K562 (cell line): ENCODE results near the gene IRF5. TPM values are rescaled to one million over a fixed set of nuclear protein-coding genes. Genes with fewer than 3 reads are reported as not detected.

ENCODE experiments used
- ATAC-seq: fragments of 200-7000 bp; cut with Tn5 transposase; 3 replicates; pipeline ENCODE4 v1.9.1; 2020; ENCODE audit warnings: moderate library complexity
- BruUV-seq: library from RNA; stranded (reverse); fragments of 400-500 nt; replicated peaks from 2 replicates; lab custom pipeline; 2021; lab: Mats Ljungman, UMichigan
- CTCF ChIA-PET: fragments of 300-600 bp; formaldehyde crosslinking; extraction: SDS; loops from one replicate; lab custom pipeline; 2021; ENCODE audit warnings: low intra/inter-chr PET ratio; lab: Yijun Ruan, JAX
- POLR2A ChIA-PET: fragments of 300-600, 350-650 bp; sonication (Branson Sonifier 250); formaldehyde crosslinking; extraction: SDS; loops from one replicate; lab custom pipeline; 2021; ENCODE audit warnings: antibody characterized with exemption, inconsistent platforms; lab: Yijun Ruan, JAX
- DNase-seq, 4 experiments: peaks; one replicate each; pipeline versions ENCODE4 v3.0.0 to v3.0.0-alpha.2; 2011 to 2018; ENCODE audit warnings: low spot score in 3 of 4, mixed read lengths in 3 of 4; ENCODE audit errors: extremely low read depth in 1 of 4
- FAIRE-seq: peaks from 2 replicates; lab custom pipeline; 2011; peaks lifted over from hg19 to GRCh38; lab: Jason Lieb, UNC
- H2AFZ ChIP-seq: 2 replicates; pipeline ENCODE4 v1.6.0; 2011; ENCODE audit warnings: low read depth, low read length, control low read depth, inconsistent platforms
- H3K27ac ChIP-seq: fragments of 200-600 bp; 3 replicates; pipeline ENCODE4 v1.8.0; 2011; ENCODE audit warnings: low read depth, mild to moderate bottlenecking, control low read depth, inconsistent platforms, low read length, moderate library complexity, mixed read lengths; ENCODE audit errors: extremely low read depth
- H3K27me3 ChIP-seq, 2 experiments: fragments of 300-600 bp in 1 of 2; 2 replicates in 1 of 2; 3 replicates in 1 of 2; pipeline versions ENCODE4 v1.6.0 to v1.8.0; 2011; ENCODE audit warnings: inconsistent platforms in 2 of 2, low read length in 2 of 2, mild to moderate bottlenecking in 1 of 2, mixed read lengths in 1 of 2, moderate library complexity in 1 of 2; ENCODE audit not compliant: control insufficient read depth in 2 of 2, insufficient read depth in 2 of 2
- H3K36me3 ChIP-seq: fragments of 300-600 bp; 3 replicates; pipeline ENCODE4 v1.8.0; 2011; ENCODE audit warnings: mild to moderate bottlenecking, low read length, inconsistent platforms; ENCODE audit not compliant: control insufficient read depth, insufficient read depth
- H3K4me1 ChIP-seq, 2 experiments: fragments of 200-600 bp in 1 of 2; replicated peaks in 1 of 2; 2 replicates in 1 of 2; 3 replicates in 1 of 2; pipeline versions ENCODE4 v1.5.1 to v1.8.0; 2011; ENCODE audit warnings: inconsistent platforms in 2 of 2, low read length in 2 of 2, mild to moderate bottlenecking in 1 of 2, mixed read lengths in 1 of 2, moderate library complexity in 1 of 2; ENCODE audit not compliant: control insufficient read depth in 2 of 2, insufficient read depth in 2 of 2
- H3K4me2 ChIP-seq: 2 replicates; pipeline ENCODE4 v1.6.1; 2011; ENCODE audit warnings: low read length, control low read depth, inconsistent platforms, mixed read lengths; ENCODE audit not compliant: insufficient read depth
- H3K4me3 ChIP-seq: fragments of 200-600 bp; sonication (generic), shearing (Covaris generic); 2 replicates; pipeline ENCODE4 v1.5.1; 2016; ENCODE audit warnings: control low read depth, inconsistent platforms
- H3K79me2 ChIP-seq: fragments of 200-600 bp; 3 replicates; pipeline ENCODE4 v1.8.0; 2011; ENCODE audit warnings: low read length, inconsistent platforms; ENCODE audit not compliant: control insufficient read depth, insufficient read depth
- H3K9ac ChIP-seq, 2 experiments: 2 replicates each; pipeline versions ENCODE4 v1.6.0 to v1.6.1; 2011; ENCODE audit warnings: low read depth in 2 of 2, low read length in 2 of 2, control low read depth in 1 of 2, inconsistent platforms in 1 of 2, mild to moderate bottlenecking in 1 of 2, mixed read lengths in 1 of 2; ENCODE audit not compliant: insufficient read depth in 1 of 2
- H3K9me1 ChIP-seq: one replicate; pipeline ENCODE4 v1.6.0; 2011; ENCODE audit warnings: inconsistent platforms, mild to moderate bottlenecking, low read length, moderate library complexity; ENCODE audit not compliant: control insufficient read depth, insufficient read depth
- H3K9me3 ChIP-seq: replicated peaks from 2 replicates; pipeline ENCODE4 v1.5.1; 2011; ENCODE audit warnings: low read depth, low read length, inconsistent platforms; ENCODE audit not compliant: control insufficient read depth, insufficient read depth
- H4K20me1 ChIP-seq: replicated peaks from 2 replicates; pipeline ENCODE4 v1.6.1; 2011; ENCODE audit warnings: low read length, inconsistent platforms, mixed read lengths; ENCODE audit not compliant: control insufficient read depth, insufficient read depth
- MCM3 ChIP-seq: fragments of 450-650 bp; IDR thresholded peaks from 2 replicates; pipeline ENCODE4 v1.6.1; 2016
- TAL1 ChIP-seq: fragments of 450-650 bp; IDR thresholded peaks from 2 replicates; pipeline ENCODE4 v1.6.1; 2016; ENCODE audit warnings: mild to moderate bottlenecking
- WGBS: fragments of 100-300 bp; shearing (Covaris generic); methylation state at CpG from one replicate; pipeline ENCODE4 v1.1.6; 2016; ENCODE audit warnings: low coverage, mixed read lengths; ENCODE audit not compliant: insufficient coverage; ENCODE audit errors: missing lambda C conversion rate; 5-methylcytosine and 5-hydroxymethylcytosine counted together
- in situ Hi-C: fragments of 300-500 bp; cut with MboI; formaldehyde crosslinking; loops from 4 replicates; pipeline ENCODE4 v1.15.0; 2018; ENCODE audit warnings: inconsistent platforms, mixed read lengths
- intact Hi-C: fragments of 100-400 bp; cut with micrococcal nuclease; formaldehyde crosslinking; loops from 2 replicates; pipeline ENCODE4 v1.14.2; 2022
- polyA plus RNA-seq, 8 experiments: library from polyadenylated mRNA; depleted of rRNA in 4 of 8; stranded (reverse) in 5 of 8; unstranded in 3 of 8; fragments of >200 nt; fragmentation: Nextera tagmentation in 2 of 8; fragmentation: Illumina TruSeq in 1 of 8; extraction: Ambion mirVana in 2 of 8; extraction: Trizol in 1 of 8; gene quantifications; 2 replicates each; pipeline versions ENCODE4 v1.2.1 to v1.2.3, GENCODE V29; 2011 to 2014; ENCODE audit warnings: inconsistent platforms in 1 of 8, missing spikeins in 1 of 8
- total RNA-seq, 7 experiments: library from RNA; depleted of rRNA in 6 of 7; stranded (reverse); fragments of >200 nt in 6 of 7; fragmentation: Illumina TruSeq in 2 of 7; extraction: Trizol in 2 of 7; gene quantifications; 2 replicates each; pipeline versions ENCODE4 v1.2.1 to v1.2.3, GENCODE V29; 2011 to 2021; ENCODE audit warnings: low replicate concordance in 1 of 7
- TF ChIP-seq, protein P1 (sequence below): sonication (generic); formaldehyde crosslinking; IDR thresholded peaks from 2 replicates; pipeline ENCODE4 v1.8.1; 2023; ENCODE audit warnings: mild to moderate bottlenecking, missing genetic modification reagents
- TF ChIP-seq, protein P2 (sequence below): fragments of 450-650 bp; IDR thresholded peaks from 2 replicates; pipeline ENCODE4 v1.6.1; 2016; ENCODE audit warnings: mild to moderate bottlenecking
- TF ChIP-seq, protein P3 (sequence below): sonication (generic); formaldehyde crosslinking; IDR thresholded peaks from 2 replicates; pipeline ENCODE4 v1.8.0; 2022; ENCODE audit warnings: mild to moderate bottlenecking, low read depth, missing genetic modification reagents
- TF ChIP-seq, protein P4 (sequence below): fragments of 450-650 bp; formaldehyde crosslinking; IDR thresholded peaks from 2 replicates; pipeline ENCODE4 v1.4.0; 2022; ENCODE audit warnings: missing genetic modification characterization
- TF ChIP-seq, protein P5 (sequence below): fragments of 250-450 bp; sonication (Bioruptor Pico); IDR thresholded peaks from 2 replicates; pipeline ENCODE4 v1.5.0; 2021; ENCODE audit warnings: mild to moderate bottlenecking, borderline replicate concordance
- TF ChIP-seq, protein P6 (sequence below): fragments of 450-650 bp; IDR thresholded peaks from 2 replicates; pipeline ENCODE4 v1.6.1; 2018; ENCODE audit warnings: mild to moderate bottlenecking, low read depth; ENCODE audit not compliant: partially characterized antibody

The IRF5 gene
- total and polyA plus RNA-seq, 9 of the 15 experiments (the other 6 are each of a cell fraction or from before 2014, with no cell fraction given), result 0.04 TPM; not detected in 8

DNA sequence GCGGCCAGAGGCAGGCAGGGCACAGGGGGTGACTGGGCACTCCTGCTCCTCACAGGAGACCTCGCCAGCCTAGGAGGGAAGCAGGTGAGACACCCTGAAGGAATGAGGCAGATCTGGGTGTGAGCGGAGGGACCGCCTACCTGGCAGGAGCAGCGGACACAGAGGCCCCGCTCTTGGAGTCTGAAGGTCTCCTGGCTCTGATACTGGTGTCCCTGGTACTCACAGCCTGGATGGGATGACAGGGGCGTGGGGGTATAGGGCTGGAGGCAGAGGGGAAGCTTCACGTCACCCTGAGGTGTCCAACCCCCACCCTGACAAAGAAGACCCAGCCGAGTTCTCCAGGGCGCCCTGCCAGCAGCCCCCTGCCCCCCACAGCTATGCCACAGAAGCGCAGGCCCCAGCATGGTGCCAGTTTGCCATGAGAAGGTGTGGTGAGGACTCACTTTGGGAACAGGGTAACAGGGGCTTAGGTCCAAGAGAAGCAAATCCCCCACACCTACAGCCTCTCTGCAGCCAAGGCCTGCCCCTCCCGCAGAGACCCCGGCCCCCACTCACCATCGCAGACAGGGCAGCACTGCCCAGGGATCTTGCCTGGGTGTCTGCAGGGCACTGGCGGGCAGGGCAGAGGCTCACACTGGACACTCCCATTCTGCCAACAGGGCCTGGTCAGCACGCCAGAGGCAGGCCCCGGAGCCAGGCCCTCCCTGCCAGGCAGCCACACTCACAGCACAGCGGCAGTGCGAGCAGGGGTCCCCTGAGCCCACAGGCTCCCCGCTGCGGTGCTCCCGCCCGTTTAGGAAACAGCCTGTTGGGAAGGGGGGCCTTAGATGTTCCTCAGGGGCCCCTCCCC lies 44.3 kb upstream of the IRF5 start:
- no peak overlapping the region for H3K4me2 ChIP-seq
- no peaks in the 10 kb centered on the region for H3K36me3 ChIP-seq
- no peak overlapping the region; a peak in 1 of 4 replicates for H3K9ac ChIP-seq
- no peak for ATAC-seq
- intact Hi-C loops, result no loop called here
- 0 out of 2 replicates have a peak, but pooled peaks cover 4% of the 10 kb centered on the region for H3K9me3 ChIP-seq
- no peak overlapping the region for H2AFZ ChIP-seq
- ChIA-PET POLR2A (interaction anchor here (0.7 kb wide), 1 partner anchor 9 kb away, joined by 3 read pairs; no protein-coding TSS in a partner anchor), CTCF (no interaction called here)
- H4K20me1 ChIP-seq, result no peaks in the 10 kb centered on the region; the same call in 1 of the 2 replicates
- in situ Hi-C loops, result no loop called here
- WGBS, result 37% methylated on average over 23 of the region's 23 CpGs
- H3K79me2 ChIP-seq, result no peaks in the 10 kb centered on the region
- no peaks in the 10 kb centered on the region for H3K9me1 ChIP-seq
- DNase-seq, result no peak
- H3K27me3 ChIP-seq, result peaks cover 14 to 40% of the 10 kb centered on the region in 2 experiments
- H3K4me1 ChIP-seq, result peaks cover 0 to 41% of the 10 kb centered on the region in 2 experiments; a peak in 2 of 5 replicates
- no peak overlapping the region for H3K27ac ChIP-seq
- no peak for FAIRE-seq
- H3K4me3 ChIP-seq, result no peak overlapping the region
- BruUV-seq, result no TSS peak
- TF ChIP-seq, protein P1, sequence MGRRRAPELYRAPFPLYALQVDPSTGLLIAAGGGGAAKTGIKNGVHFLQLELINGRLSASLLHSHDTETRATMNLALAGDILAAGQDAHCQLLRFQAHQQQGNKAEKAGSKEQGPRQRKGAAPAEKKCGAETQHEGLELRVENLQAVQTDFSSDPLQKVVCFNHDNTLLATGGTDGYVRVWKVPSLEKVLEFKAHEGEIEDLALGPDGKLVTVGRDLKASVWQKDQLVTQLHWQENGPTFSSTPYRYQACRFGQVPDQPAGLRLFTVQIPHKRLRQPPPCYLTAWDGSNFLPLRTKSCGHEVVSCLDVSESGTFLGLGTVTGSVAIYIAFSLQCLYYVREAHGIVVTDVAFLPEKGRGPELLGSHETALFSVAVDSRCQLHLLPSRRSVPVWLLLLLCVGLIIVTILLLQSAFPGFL (CRISPR knock-in tag), result no peak
- TF ChIP-seq, protein P2, sequence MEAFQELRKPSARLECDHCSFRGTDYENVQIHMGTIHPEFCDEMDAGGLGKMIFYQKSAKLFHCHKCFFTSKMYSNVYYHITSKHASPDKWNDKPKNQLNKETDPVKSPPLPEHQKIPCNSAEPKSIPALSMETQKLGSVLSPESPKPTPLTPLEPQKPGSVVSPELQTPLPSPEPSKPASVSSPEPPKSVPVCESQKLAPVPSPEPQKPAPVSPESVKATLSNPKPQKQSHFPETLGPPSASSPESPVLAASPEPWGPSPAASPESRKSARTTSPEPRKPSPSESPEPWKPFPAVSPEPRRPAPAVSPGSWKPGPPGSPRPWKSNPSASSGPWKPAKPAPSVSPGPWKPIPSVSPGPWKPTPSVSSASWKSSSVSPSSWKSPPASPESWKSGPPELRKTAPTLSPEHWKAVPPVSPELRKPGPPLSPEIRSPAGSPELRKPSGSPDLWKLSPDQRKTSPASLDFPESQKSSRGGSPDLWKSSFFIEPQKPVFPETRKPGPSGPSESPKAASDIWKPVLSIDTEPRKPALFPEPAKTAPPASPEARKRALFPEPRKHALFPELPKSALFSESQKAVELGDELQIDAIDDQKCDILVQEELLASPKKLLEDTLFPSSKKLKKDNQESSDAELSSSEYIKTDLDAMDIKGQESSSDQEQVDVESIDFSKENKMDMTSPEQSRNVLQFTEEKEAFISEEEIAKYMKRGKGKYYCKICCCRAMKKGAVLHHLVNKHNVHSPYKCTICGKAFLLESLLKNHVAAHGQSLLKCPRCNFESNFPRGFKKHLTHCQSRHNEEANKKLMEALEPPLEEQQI, result no peak
- TF ChIP-seq TAL1 (no peak), MCM3 (no peak)
- TF ChIP-seq, protein P3, sequence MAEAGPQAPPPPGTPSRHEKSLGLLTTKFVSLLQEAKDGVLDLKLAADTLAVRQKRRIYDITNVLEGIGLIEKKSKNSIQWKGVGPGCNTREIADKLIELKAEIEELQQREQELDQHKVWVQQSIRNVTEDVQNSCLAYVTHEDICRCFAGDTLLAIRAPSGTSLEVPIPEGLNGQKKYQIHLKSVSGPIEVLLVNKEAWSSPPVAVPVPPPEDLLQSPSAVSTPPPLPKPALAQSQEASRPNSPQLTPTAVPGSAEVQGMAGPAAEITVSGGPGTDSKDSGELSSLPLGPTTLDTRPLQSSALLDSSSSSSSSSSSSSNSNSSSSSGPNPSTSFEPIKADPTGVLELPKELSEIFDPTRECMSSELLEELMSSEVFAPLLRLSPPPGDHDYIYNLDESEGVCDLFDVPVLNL (CRISPR knock-in tag), result no peak
- TF ChIP-seq, protein P4, sequence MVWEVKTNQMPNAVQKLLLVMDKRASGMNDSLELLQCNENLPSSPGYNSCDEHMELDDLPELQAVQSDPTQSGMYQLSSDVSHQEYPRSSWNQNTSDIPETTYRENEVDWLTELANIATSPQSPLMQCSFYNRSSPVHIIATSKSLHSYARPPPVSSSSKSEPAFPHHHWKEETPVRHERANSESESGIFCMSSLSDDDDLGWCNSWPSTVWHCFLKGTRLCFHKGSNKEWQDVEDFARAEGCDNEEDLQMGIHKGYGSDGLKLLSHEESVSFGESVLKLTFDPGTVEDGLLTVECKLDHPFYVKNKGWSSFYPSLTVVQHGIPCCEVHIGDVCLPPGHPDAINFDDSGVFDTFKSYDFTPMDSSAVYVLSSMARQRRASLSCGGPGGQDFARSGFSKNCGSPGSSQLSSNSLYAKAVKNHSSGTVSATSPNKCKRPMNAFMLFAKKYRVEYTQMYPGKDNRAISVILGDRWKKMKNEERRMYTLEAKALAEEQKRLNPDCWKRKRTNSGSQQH (CRISPR knock-in tag), result no peak
- TF ChIP-seq, protein P5, sequence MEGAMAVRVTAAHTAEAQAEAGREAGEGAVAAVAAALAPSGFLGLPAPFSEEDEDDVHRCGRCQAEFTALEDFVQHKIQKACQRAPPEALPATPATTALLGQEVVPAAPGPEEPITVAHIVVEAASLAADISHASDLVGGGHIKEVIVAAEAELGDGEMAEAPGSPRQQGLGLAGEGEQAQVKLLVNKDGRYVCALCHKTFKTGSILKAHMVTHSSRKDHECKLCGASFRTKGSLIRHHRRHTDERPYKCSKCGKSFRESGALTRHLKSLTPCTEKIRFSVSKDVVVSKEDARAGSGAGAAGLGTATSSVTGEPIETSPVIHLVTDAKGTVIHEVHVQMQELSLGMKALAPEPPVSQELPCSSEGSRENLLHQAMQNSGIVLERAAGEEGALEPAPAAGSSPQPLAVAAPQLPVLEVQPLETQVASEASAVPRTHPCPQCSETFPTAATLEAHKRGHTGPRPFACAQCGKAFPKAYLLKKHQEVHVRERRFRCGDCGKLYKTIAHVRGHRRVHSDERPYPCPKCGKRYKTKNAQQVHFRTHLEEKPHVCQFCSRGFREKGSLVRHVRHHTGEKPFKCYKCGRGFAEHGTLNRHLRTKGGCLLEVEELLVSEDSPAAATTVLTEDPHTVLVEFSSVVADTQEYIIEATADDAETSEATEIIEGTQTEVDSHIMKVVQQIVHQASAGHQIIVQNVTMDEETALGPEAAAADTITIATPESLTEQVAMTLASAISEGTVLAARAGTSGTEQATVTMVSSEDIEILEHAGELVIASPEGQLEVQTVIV, result no peak
- TF ChIP-seq, protein P6, sequence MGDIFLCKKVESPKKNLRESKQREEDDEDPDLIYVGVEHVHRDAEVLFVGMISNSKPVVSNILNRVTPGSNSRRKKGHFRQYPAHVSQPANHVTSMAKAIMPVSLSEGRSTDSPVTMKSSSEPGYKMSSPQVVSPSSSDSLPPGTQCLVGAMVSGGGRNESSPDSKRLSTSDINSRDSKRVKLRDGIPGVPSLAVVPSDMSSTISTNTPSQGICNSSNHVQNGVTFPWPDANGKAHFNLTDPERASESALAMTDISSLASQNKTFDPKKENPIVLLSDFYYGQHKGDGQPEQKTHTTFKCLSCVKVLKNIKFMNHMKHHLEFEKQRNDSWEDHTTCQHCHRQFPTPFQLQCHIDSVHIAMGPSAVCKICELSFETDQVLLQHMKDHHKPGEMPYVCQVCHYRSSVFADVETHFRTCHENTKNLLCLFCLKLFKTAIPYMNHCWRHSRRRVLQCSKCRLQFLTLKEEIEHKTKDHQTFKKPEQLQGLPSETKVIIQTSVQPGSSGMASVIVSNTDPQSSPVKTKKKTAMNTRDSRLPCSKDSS, result no peak
